Mononuclear cell (primary cell): ENCODE measurements around the gene MARK4. TPM values are rescaled to one million over a fixed set of nuclear protein-coding genes. Genes with fewer than 3 reads are reported as not detected.

ENCODE experiments used
- H3K27me3 ChIP-seq: 2 replicates; pipeline ENCODE4 v1.6.0; 2011; ENCODE audit warnings: low read length, control low read depth; ENCODE audit not compliant: insufficient read depth
- H3K4me1 ChIP-seq: 2 replicates; pipeline ENCODE4 v1.5.1; 2011; ENCODE audit warnings: mild to moderate bottlenecking, low read length, control low read depth; ENCODE audit not compliant: insufficient read depth
- H3K4me3 ChIP-seq: 2 replicates; pipeline ENCODE4 v1.5.1; 2011; ENCODE audit warnings: mild to moderate bottlenecking, low read length, moderate library complexity
- H3K9me3 ChIP-seq: 2 replicates; pipeline ENCODE4 v1.5.1; 2011; ENCODE audit warnings: low read depth, mild to moderate bottlenecking, control low read depth, low read length
- total RNA-seq: library from RNA; depleted of rRNA; stranded (reverse); fragments of >200 nt; gene quantifications from one replicate; pipeline ENCODE4 v1.2.3, GENCODE V29; 2012

The MARK4 gene
- total RNA-seq, 1 donor: 12.9 TPM

- no peaks in the 10 kb centered on the region for H3K9me3 ChIP-seq
- H3K4me3 ChIP-seq: no peak overlapping the region
- no peaks in the 10 kb centered on the region for H3K27me3 ChIP-seq
- H3K4me1 ChIP-seq: no peaks in the 10 kb centered on the region
Observed at GRCh38 chr19:45276284-45276687, 25.2 kb downstream of the MARK4 start.

- Histone ChIP-seq H3K4me1 (peaks cover 5% of the 10 kb centered on the region), H3K27me3 (no peaks in the 10 kb centered on the region), H3K9me3 (no peaks in the 10 kb centered on the region), H3K4me3 (no peak overlapping the region)
Observed at GRCh38 chr19:45278087-45278486, 27.0 kb downstream of the MARK4 start.

GRCh38 chr19:45279587-45280192 is 28.6 kb downstream of the MARK4 start:
- Histone ChIP-seq H3K27me3 (no peaks in the 10 kb centered on the region), H3K9me3 (no peaks in the 10 kb centered on the region), H3K4me3 (no peak overlapping the region), H3K4me1 (peaks cover 16% of the 10 kb centered on the region)

- H3K27me3 ChIP-seq: no peaks in the 10 kb centered on the region
- peaks cover 16% of the 10 kb centered on the region for H3K4me1 ChIP-seq
- no peaks in the 10 kb centered on the region for H3K9me3 ChIP-seq
- H3K4me3 ChIP-seq: no peak overlapping the region
Observed at GRCh38 chr19:45280471-45280961, 29.4 kb downstream of the MARK4 start.

- no peak overlapping the region for H3K4me3 ChIP-seq
- H3K27me3 ChIP-seq: no peaks in the 10 kb centered on the region
- no peaks in the 10 kb centered on the region for H3K9me3 ChIP-seq
- peaks cover 16% of the 10 kb centered on the region for H3K4me1 ChIP-seq
Observed at GRCh38 chr19:45283443-45284033, 32.5 kb downstream of the MARK4 start.

GRCh38 chr19:45290381-45290931 is 39.4 kb downstream of the MARK4 start:
- H3K4me3 ChIP-seq: no peak overlapping the region
- H3K4me1 ChIP-seq: no peaks in the 10 kb centered on the region
- no peaks in the 10 kb centered on the region for H3K9me3 ChIP-seq
- no peaks in the 10 kb centered on the region for H3K27me3 ChIP-seq

- no peaks in the 10 kb centered on the region for H3K9me3 ChIP-seq
- H3K4me1 ChIP-seq: peaks cover 7% of the 10 kb centered on the region
- no peaks in the 10 kb centered on the region for H3K27me3 ChIP-seq
- H3K4me3 ChIP-seq: no peak overlapping the region
Observed at GRCh38 chr19:45291834-45292233, 40.8 kb downstream of the MARK4 start.

GRCh38 chr19:45293682-45294081 is 42.6 kb downstream of the MARK4 start:
- Histone ChIP-seq H3K4me1 (peaks cover 7% of the 10 kb centered on the region), H3K27me3 (no peaks in the 10 kb centered on the region), H3K4me3 (no peak overlapping the region), H3K9me3 (no peaks in the 10 kb centered on the region)

GRCh38 chr19:45294291-45295029 is 43.4 kb downstream of the MARK4 start:
- H3K9me3 ChIP-seq: no peaks in the 10 kb centered on the region
- peaks cover 7% of the 10 kb centered on the region for H3K4me1 ChIP-seq
- H3K4me3 ChIP-seq: no peak overlapping the region
- H3K27me3 ChIP-seq: no peaks in the 10 kb centered on the region

- Histone ChIP-seq H3K4me1 (peaks cover 7% of the 10 kb centered on the region), H3K27me3 (no peaks in the 10 kb centered on the region), H3K9me3 (no peaks in the 10 kb centered on the region), H3K4me3 (no peak overlapping the region)
Observed at GRCh38 chr19:45295873-45296272, 44.8 kb downstream of the MARK4 start.

- Histone ChIP-seq H3K9me3 (no peaks in the 10 kb centered on the region), H3K4me3 (no peak overlapping the region), H3K4me1 (peaks cover 7% of the 10 kb centered on the region), H3K27me3 (no peaks in the 10 kb centered on the region)
Observed at GRCh38 chr19:45296355-45296754, 45.3 kb downstream of the MARK4 start.

- Histone ChIP-seq H3K27me3 (no peaks in the 10 kb centered on the region), H3K9me3 (no peaks in the 10 kb centered on the region)
Observed at GRCh38 chr19:45297674-45298073, 46.6 kb downstream of the MARK4 start.

GRCh38 chr19:45298264-45298663 is 47.2 kb downstream of the MARK4 start:
- Histone ChIP-seq H3K27me3 (no peaks in the 10 kb centered on the region), H3K4me1 (peaks cover 7% of the 10 kb centered on the region), H3K9me3 (no peaks in the 10 kb centered on the region), H3K4me3 (no peak overlapping the region)

More at GRCh38 chr19:45297674-45298073, 46.6 kb downstream of the MARK4 start:
- Histone ChIP-seq H3K4me1 (peaks cover 7% of the 10 kb centered on the region), H3K4me3 (no peak overlapping the region)

- Histone ChIP-seq H3K4me3 (no peak overlapping the region), H3K4me1 (peaks cover 7% of the 10 kb centered on the region), H3K27me3 (no peaks in the 10 kb centered on the region), H3K9me3 (no peaks in the 10 kb centered on the region)
Observed at GRCh38 chr19:45299719-45300118, 48.6 kb downstream of the MARK4 start.

- no peaks in the 10 kb centered on the region for H3K27me3 ChIP-seq
- H3K4me3 ChIP-seq: no peak overlapping the region
- no peaks in the 10 kb centered on the region for H3K9me3 ChIP-seq
Observed at GRCh38 chr19:45302416-45302815, 51.3 kb downstream of the MARK4 start.

More at GRCh38 chr19:45302416-45302815, 51.3 kb downstream of the MARK4 start:
- H3K4me1 ChIP-seq: no peaks in the 10 kb centered on the region
